Measurements from ENCODE around the gene SUGCT.

Gene SUGCT

GRCh38 chr7:40826411-40827221, 691.8 kb downstream of the SUGCT start:
- no peak for TF ChIP-seq CTCF (IDR thresholded peaks at IDR 0.05; ENCODE audit: low read depth, low read length)
- no peak for DNase-seq (ENCODE audit: extremely low read depth, low read depth)

GRCh38 chr7:40827222-40828085, 692.6 kb downstream of the SUGCT start:
- no peak for TF ChIP-seq CTCF (IDR thresholded peaks at IDR 0.05; ENCODE audit: low read depth, low read length)
- peak; percentile 64 for DNase-seq (ENCODE audit: extremely low read depth, low read depth)

GRCh38 chr7:40828686-40829600, 694.1 kb downstream of the SUGCT start:
- TF ChIP-seq CTCF (IDR thresholded peaks at IDR 0.05; ENCODE audit: low read depth, low read length) = no peak

GRCh38 chr7:40833191-40833887, 698.5 kb downstream of the SUGCT start:
- no peak for DNase-seq (ENCODE audit: extremely low read depth, low read depth)
- no peak for TF ChIP-seq CTCF (IDR thresholded peaks at IDR 0.05; ENCODE audit: low read depth, low read length)

More at GRCh38 chr7:40828686-40829600, 694.1 kb downstream of the SUGCT start:
- DNase-seq (ENCODE audit: extremely low read depth, low read depth) = no peak

GRCh38 chr7:40833888-40834234, 699.1 kb downstream of the SUGCT start:
- DNase-seq (ENCODE audit: extremely low read depth, low read depth) = no peak
- peak; percentile 33 for TF ChIP-seq CTCF (IDR thresholded peaks at IDR 0.05; ENCODE audit: low read depth, low read length)

GRCh38 chr7:40836218-40836617, 701.4 kb downstream of the SUGCT start:
- no peak for TF ChIP-seq CTCF (IDR thresholded peaks at IDR 0.05; ENCODE audit: low read depth, low read length)
- no peak for DNase-seq (ENCODE audit: extremely low read depth, low read depth)
